ENCODE measurements around the gene SNX32. TPM values are rescaled to one million over a fixed set of nuclear protein-coding genes. Genes with fewer than 3 reads are reported as not detected.
A peak's percentile ranks its signal among the peaks of the same experiment; 100 is the strongest.

The SNX32 gene
- polyA plus RNA-seq, 1 donor = 6.3 TPM

- peaks cover 36% of the 10 kb centered on the region for H3K36me3 ChIP-seq (ENCODE audit: control insufficient read depth, insufficient read depth, low read length)
- H3K9me3 ChIP-seq (ENCODE audit: control insufficient read depth, low read depth, low read length) = no peaks in the 10 kb centered on the region
- peaks cover 13% of the 10 kb centered on the region for H3K4me1 ChIP-seq (ENCODE audit: control insufficient read depth, insufficient read depth, low read length)
- WGBS (ENCODE audit: insufficient coverage, low lambda C conversion rate) = 91% methylated on average over 5 of the region's 24 CpGs
- no peak overlapping the region for H3K27ac ChIP-seq (ENCODE audit: low read length)
- DNase-seq = no peak
- peaks cover 10% of the 10 kb centered on the region for H3K27me3 ChIP-seq (ENCODE audit: control insufficient read depth, insufficient read depth, low read length)
- no peak overlapping the region for H3K4me3 ChIP-seq (ENCODE audit: low read length)
Observed at GRCh38 chr11:65869643-65870306, 36.0 kb downstream of the SNX32 start.

- WGBS (ENCODE audit: insufficient coverage, low lambda C conversion rate) = no CpG with 5 or more reads among the region's 11 CpGs
- peaks cover 10% of the 10 kb centered on the region for H3K27me3 ChIP-seq (ENCODE audit: control insufficient read depth, insufficient read depth, low read length)
- H3K27ac ChIP-seq (ENCODE audit: low read length) = no peak overlapping the region
- H3K4me3 ChIP-seq (ENCODE audit: low read length) = no peak overlapping the region
- H3K4me1 ChIP-seq (ENCODE audit: control insufficient read depth, insufficient read depth, low read length) = peaks cover 13% of the 10 kb centered on the region
- no peaks in the 10 kb centered on the region for H3K9me3 ChIP-seq (ENCODE audit: control insufficient read depth, low read depth, low read length)
- no peak for DNase-seq
- peaks cover 31% of the 10 kb centered on the region for H3K36me3 ChIP-seq (ENCODE audit: control insufficient read depth, insufficient read depth, low read length)
Observed at GRCh38 chr11:65870307-65870658, 36.5 kb downstream of the SNX32 start.

DNA sequence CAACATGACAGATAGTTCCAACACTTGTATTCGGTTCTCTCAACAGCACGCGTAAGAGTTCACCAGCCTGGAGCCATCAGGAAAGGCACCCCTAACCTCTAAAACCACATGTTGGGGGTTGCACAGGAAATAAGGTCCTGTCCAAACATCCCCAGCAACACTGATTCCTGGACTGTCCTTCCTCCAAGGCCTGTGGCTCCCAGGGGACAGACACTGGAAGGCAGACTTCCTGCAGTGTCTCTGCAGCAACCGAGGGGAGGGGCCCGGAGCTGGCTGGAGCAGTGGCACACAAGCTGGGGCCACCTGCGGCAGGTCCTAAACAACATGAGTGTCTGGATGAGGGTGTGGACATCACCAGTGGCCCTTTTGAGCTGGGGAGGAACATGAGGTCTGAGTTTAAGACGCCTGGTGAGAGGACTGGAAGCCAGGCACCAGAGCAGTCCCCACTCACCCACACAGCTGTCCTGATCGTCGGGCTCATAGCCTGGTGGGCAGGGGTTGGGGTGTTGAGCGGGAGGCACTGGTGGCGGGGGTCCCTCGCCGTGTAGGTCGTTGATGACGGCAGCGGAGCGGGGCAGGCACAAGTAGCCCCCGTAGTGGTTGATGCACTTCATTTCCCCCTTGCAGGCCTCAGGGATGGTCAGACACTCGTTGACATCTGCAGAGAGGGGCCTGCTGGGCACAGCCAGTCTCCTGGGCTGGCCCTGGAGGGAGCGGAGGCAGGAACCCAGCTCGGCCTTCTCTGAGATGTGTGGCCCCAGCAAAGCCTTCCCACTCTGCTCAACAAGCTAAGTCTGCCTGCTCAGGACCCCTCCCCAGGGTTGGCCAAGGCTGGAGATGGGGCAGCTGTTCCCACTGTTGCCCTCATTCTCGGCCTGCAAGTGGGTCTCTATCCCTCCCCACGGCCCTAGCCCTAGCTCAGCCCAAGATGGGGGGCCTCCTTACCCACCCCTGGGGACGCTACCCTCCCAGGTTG is 37.2 kb downstream of the SNX32 start:
- no peak for DNase-seq
- Histone ChIP-seq H3K36me3 (ENCODE audit: control insufficient read depth, insufficient read depth, low read length) (peaks cover 24% of the 10 kb centered on the region), H3K27ac (ENCODE audit: low read length) (no peak overlapping the region), H3K4me3 (ENCODE audit: low read length) (peak overlapping the region; percentile 41), H3K9me3 (ENCODE audit: control insufficient read depth, low read depth, low read length) (no peaks in the 10 kb centered on the region), H3K27me3 (ENCODE audit: control insufficient read depth, insufficient read depth, low read length) (peaks cover 10% of the 10 kb centered on the region), H3K4me1 (ENCODE audit: control insufficient read depth, insufficient read depth, low read length) (peaks cover 13% of the 10 kb centered on the region)
- no CpG with 5 or more reads among the region's 24 CpGs for WGBS (ENCODE audit: insufficient coverage, low lambda C conversion rate)

GRCh38 chr11:65871811-65872548 is 38.2 kb downstream of the SNX32 start:
- peak overlapping the region; percentile 41 for H3K4me3 ChIP-seq (ENCODE audit: low read length)
- H3K9me3 ChIP-seq (ENCODE audit: control insufficient read depth, low read depth, low read length) = no peaks in the 10 kb centered on the region
- H3K27me3 ChIP-seq (ENCODE audit: control insufficient read depth, insufficient read depth, low read length) = peaks cover 10% of the 10 kb centered on the region
- peaks cover 15% of the 10 kb centered on the region for H3K36me3 ChIP-seq (ENCODE audit: control insufficient read depth, insufficient read depth, low read length)
- no peak for DNase-seq
- WGBS (ENCODE audit: insufficient coverage, low lambda C conversion rate) = no CpG with 5 or more reads among the region's 26 CpGs
- H3K4me1 ChIP-seq (ENCODE audit: control insufficient read depth, insufficient read depth, low read length) = peaks cover 13% of the 10 kb centered on the region
- H3K27ac ChIP-seq (ENCODE audit: low read length) = peak overlapping the region; percentile 56

DNA sequence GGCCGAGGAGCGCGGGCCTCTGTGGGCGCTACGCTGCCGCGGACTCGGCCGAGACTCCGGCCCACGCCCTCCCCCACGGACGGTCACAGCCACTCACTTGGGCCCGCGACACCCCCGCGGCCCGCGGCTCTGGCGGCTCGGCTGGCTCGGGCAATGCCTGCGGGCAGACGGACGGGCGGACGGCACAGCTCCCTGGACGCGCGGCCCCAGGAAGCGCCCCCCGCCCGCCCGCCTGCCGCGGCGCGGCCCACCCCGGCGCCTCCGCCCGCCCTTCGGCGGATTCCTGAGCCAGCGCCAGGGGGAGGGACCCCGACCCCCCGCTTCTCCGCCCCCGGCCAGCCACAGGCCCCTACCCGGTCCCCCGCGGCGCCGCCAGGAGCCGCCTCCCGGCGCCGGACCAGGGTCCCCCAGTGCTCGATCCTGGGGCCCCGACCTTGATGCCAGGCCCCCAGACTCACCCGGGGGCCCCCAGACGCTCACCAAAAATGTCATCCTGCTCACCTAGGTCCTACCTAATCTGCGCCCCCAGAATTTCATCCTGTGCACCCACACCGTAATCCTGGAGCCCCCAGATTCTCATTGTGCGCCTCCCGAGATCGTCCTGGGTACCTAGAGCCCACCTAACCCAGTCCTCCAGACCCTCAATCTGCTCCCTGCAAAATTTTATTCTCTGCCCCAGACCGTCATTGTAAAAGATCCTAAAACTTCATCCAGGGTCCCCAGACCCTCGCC is 39.0 kb downstream of the SNX32 start, which contains the start of gene EFEMP2:
EFEMP2 (minus strand) TSS at position 215 of the 732 bp plus-strand sequence. CDS start 446 bp downstream, outside the sequence.
- H3K27me3 ChIP-seq (ENCODE audit: control insufficient read depth, insufficient read depth, low read length) = peaks cover 10% of the 10 kb centered on the region
- no peaks in the 10 kb centered on the region for H3K9me3 ChIP-seq (ENCODE audit: control insufficient read depth, low read depth, low read length)
- WGBS (ENCODE audit: insufficient coverage, low lambda C conversion rate) = no CpG with 5 or more reads among the region's 69 CpGs
- peak in 1 of 2 donors; percentile 45 for DNase-seq
- H3K4me3 ChIP-seq (ENCODE audit: low read length) = peak within 1 kb of the TSS; percentile 54
- peaks cover 9% of the 10 kb centered on the region for H3K36me3 ChIP-seq (ENCODE audit: control insufficient read depth, insufficient read depth, low read length)
- H3K27ac ChIP-seq (ENCODE audit: low read length) = peak within 1 kb of the TSS; percentile 59
- H3K4me1 ChIP-seq (ENCODE audit: control insufficient read depth, insufficient read depth, low read length) = peaks cover 13% of the 10 kb centered on the region

GRCh38 chr11:65873318-65874156 is 39.8 kb downstream of the SNX32 start:
- peaks cover under 1% of the 10 kb centered on the region for H3K36me3 ChIP-seq (ENCODE audit: control insufficient read depth, insufficient read depth, low read length)
- H3K27me3 ChIP-seq (ENCODE audit: control insufficient read depth, insufficient read depth, low read length) = peaks cover 10% of the 10 kb centered on the region
- peaks cover 13% of the 10 kb centered on the region for H3K4me1 ChIP-seq (ENCODE audit: control insufficient read depth, insufficient read depth, low read length)
- WGBS (ENCODE audit: insufficient coverage, low lambda C conversion rate) = 0% methylated on average over 4 of the region's 54 CpGs
- peak; percentile 95 for DNase-seq
- H3K9me3 ChIP-seq (ENCODE audit: control insufficient read depth, low read depth, low read length) = no peaks in the 10 kb centered on the region
- H3K4me3 ChIP-seq (ENCODE audit: low read length) = peak overlapping the region; percentile 54
- H3K27ac ChIP-seq (ENCODE audit: low read length) = peak overlapping the region; percentile 59

GRCh38 chr11:65879617-65880016 is 45.9 kb downstream of the SNX32 start, which contains the start of gene CTSW:
Gene CTSW (plus strand): TSS chr11:65879837. CDS start chr11:65879855, 18 bp downstream.
- H3K36me3 ChIP-seq (ENCODE audit: control insufficient read depth, insufficient read depth, low read length) = peaks cover 26% of the 10 kb centered on the region
- no peak within 1 kb of the TSS for H3K27ac ChIP-seq (ENCODE audit: low read length)
- no peak for DNase-seq
- H3K4me1 ChIP-seq (ENCODE audit: control insufficient read depth, insufficient read depth, low read length) = peaks cover 5% of the 10 kb centered on the region
- H3K4me3 ChIP-seq (ENCODE audit: low read length) = no peak within 1 kb of the TSS
- WGBS (ENCODE audit: insufficient coverage, low lambda C conversion rate) = no CpG with 5 or more reads among the region's 7 CpGs
- no peaks in the 10 kb centered on the region for H3K27me3 ChIP-seq (ENCODE audit: control insufficient read depth, insufficient read depth, low read length)
- H3K9me3 ChIP-seq (ENCODE audit: control insufficient read depth, low read depth, low read length) = no peaks in the 10 kb centered on the region

GRCh38 chr11:65880027-65880426 is 46.3 kb downstream of the SNX32 start:
- DNase-seq = no peak
- Histone ChIP-seq H3K4me1 (ENCODE audit: control insufficient read depth, insufficient read depth, low read length) (peaks cover 9% of the 10 kb centered on the region), H3K27ac (ENCODE audit: low read length) (no peak overlapping the region), H3K9me3 (ENCODE audit: control insufficient read depth, low read depth, low read length) (no peaks in the 10 kb centered on the region), H3K36me3 (ENCODE audit: control insufficient read depth, insufficient read depth, low read length) (peaks cover 27% of the 10 kb centered on the region), H3K4me3 (ENCODE audit: low read length) (no peak overlapping the region), H3K27me3 (ENCODE audit: control insufficient read depth, insufficient read depth, low read length) (no peaks in the 10 kb centered on the region)
- WGBS (ENCODE audit: insufficient coverage, low lambda C conversion rate) = no CpG with 5 or more reads among the region's 7 CpGs

GRCh38 chr11:65880844-65881421 is 47.2 kb downstream of the SNX32 start:
- Histone ChIP-seq H3K9me3 (ENCODE audit: control insufficient read depth, low read depth, low read length) (no peaks in the 10 kb centered on the region), H3K4me3 (ENCODE audit: low read length) (no peak overlapping the region), H3K36me3 (ENCODE audit: control insufficient read depth, insufficient read depth, low read length) (peaks cover 36% of the 10 kb centered on the region), H3K27ac (ENCODE audit: low read length) (no peak overlapping the region), H3K27me3 (ENCODE audit: control insufficient read depth, insufficient read depth, low read length) (no peaks in the 10 kb centered on the region), H3K4me1 (ENCODE audit: control insufficient read depth, insufficient read depth, low read length) (peaks cover 16% of the 10 kb centered on the region)
- DNase-seq = no peak
- no CpG with 5 or more reads among the region's 7 CpGs for WGBS (ENCODE audit: insufficient coverage, low lambda C conversion rate)

Data from large intestine (tissue), 3 donors.